NCI-H1417 treated with DMSO at 0.1 percent for 48 hours (cell line): ENCODE data around the gene ZMYM2.

Experiments
- DNase-seq: peaks from one replicate; lab custom pipeline; 2025; lab: John Stamatoyannopoulos, UW

The ZMYM2 gene

DNA sequence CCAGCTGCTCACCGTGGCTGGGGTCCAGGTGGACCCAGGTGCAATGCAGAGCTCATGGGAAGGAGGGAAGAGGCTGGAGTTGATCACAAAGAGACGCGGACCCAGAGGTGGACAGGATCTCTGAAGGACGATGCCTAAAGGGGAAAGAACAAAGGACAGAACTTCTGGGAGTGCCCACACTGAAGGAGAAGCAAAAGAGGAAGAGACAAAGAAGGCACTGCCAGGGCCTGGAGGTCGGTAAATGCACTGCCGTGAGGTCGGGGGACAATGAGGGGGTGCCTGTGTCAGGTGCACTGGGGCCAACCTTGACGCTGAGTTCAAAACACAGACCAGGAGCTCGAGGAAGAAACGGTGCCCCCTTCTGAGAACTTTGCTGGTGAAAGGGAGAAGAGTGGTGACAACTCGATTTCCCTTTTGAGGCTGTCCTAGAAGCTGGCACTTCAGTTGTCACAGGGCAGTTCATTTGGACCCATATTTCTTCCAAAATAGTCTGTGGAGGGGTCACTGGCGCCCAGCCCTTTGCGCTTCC is 146.7 kb downstream of the ZMYM2 start:
- no peak for DNase-seq

DNA sequence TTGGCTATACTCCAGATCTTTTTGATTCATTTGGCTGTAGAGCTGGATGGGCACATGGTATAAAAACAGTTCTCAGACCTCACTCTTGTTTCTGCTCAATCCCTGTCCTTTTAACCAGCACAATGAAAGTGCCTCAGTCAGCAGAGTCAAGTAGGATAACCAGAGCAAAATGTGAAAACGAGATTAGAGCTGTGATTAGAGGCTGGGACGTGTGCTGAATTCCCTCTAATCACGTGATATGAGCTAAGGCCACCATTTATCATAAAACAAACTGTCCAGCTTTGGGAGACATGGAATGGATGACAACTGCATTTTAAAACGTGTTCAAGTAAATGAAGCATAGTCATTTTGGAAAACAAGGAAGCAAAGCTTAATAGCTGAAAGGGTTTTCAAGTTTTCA is 148.2 kb downstream of the ZMYM2 start:
- DNase-seq = no peak

GRCh38 chr13:20109037-20109436 is 150.5 kb downstream of the ZMYM2 start:
- DNase-seq = no peak

GRCh38 chr13:20114066-20114610 is 155.6 kb downstream of the ZMYM2 start:
- DNase-seq = no peak

GRCh38 chr13:20116213-20116612 is 157.7 kb downstream of the ZMYM2 start:
- DNase-seq = no peak

- no peak for DNase-seq
These were observed 160.0 kb downstream of the ZMYM2 start for GRCh38 chr13:20118268-20119140.

DNA sequence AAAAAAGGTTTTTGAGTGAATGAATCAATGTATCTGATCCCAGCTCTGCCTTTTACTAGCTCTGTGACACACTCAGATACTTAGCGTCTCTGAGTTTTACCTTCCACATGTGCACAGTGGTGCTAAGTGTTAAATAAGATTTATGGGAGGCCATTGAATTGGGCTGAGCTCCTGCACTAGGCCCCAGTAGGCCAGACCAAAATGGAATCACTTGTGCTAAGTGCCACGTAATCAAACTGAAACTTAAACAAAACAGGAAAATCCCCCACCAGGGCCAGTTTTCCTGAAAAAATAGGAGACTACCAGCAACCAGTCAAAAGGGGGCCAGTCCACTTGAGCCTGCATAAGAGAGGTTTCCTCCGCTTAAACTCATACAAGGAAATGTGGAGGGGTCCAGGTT is 161.4 kb downstream of the ZMYM2 start:
- no peak for DNase-seq

- DNase-seq = no peak
These were observed 162.6 kb downstream of the ZMYM2 start for GRCh38 chr13:20121159-20121525.

GRCh38 chr13:20124303-20124702 is 165.8 kb downstream of the ZMYM2 start:
- DNase-seq = no peak

- DNase-seq = no peak
These were observed 166.7 kb downstream of the ZMYM2 start for GRCh38 chr13:20125129-20125782.

DNA sequence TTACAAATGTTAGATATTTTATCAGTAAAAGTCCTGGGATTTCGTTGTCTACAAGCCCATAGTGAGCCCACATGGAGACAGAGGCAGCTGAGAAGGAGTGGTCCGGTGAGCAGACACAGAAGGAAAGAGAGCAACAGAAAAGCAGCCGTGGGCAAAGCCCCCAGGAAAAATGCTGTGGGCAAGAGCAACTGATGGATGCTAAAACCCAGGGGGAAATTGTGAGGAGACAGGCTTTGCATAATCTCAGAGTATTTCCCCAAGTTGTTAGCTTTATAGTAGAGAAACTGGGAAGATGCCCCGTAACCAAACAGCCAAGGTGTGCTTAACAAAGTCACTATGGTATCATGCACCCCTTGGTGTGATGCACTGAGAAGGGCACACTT is 167.2 kb downstream of the ZMYM2 start:
- DNase-seq = no peak

GRCh38 chr13:20126541-20127261 is 168.2 kb downstream of the ZMYM2 start:
- DNase-seq = no peak

DNA sequence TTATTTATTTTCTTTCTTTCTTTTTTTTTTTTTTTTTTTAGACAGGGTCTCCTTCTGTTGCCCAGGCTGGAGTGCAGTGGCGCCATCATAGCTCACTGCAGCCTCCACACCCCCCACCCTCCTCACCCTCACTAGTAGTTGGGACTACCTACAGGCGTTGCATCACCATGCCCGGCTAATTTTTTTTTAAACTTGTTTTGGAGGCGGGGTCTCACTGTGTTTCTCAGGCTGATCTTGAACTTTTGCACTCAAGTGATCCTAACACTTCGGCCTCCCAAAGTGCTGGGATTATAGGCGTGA is 168.7 kb downstream of the ZMYM2 start:
- no peak for DNase-seq

DNA sequence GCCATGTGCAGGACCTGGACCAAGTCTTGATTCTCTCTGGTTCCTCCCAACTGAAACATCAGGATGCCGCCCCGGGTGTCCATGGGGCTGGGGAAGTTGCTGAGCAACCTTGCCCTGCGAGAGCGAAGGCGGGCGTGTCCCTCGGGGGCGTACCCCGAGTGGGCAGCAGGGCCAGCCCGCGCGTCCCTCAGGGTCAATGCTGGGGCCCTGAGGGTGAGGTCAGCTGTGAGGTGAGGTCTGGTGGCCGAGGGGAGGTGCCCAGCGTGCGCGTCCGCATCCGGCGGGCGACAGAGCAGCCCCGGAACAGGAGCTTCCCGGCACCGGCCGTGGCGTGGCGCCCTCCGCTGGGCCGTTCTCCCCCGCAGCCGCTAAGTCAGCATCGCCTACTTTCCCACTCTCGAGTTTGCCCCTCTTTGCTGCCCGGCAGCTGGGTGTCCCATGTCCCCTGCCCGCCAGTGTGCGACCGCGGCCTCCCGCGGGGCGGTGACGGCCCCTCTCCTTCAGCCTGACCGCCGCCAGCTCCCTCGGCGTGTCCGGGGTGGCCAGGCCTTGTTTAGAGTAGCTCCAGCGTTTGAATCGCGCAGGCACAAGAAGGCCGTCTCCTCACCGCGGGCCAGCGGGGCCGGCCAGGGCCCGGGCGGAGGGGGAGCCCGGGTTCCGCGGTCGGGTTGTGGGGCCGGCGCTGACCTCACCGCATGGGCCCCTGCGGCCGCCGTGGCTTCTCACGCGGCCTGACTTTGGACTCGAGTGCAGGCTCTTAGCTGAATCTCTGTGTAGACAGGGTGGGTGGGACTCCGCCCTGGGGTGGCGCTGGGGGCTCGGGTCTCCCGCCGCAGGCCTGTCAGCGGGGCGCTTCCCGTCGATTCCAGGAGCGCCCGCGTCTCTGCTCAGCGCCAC is 169.3 kb downstream of the ZMYM2 start:
- DNase-seq = no peak

DNA sequence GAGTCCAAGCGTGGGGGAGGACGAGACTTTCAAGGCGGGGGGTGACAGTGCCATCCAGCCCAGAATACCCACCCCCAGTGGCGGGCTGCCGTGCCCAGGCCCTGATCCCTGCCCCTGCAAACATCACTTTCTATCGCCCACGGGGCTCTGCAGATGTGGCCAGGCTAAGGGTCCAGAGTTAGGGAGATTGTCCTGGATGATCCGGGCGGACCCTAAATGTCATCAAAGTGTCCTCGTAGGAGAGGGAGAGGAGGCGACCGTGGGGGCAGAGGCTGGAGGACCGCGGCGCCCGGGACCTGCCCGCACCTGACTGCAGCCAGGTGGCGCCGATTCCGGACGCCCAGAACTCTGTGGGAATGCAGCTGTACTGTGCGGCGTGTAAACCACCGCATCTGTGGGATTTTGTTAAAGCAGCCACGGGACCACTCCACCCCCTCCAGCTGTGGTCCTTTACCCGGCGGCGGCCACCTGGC is 170.0 kb downstream of the ZMYM2 start:
- no peak for DNase-seq

- DNase-seq = no peak
These were observed 170.5 kb downstream of the ZMYM2 start for GRCh38 chr13:20129076-20129475.

GRCh38 chr13:20130012-20130411 is 171.5 kb downstream of the ZMYM2 start:
- DNase-seq = no peak

DNA sequence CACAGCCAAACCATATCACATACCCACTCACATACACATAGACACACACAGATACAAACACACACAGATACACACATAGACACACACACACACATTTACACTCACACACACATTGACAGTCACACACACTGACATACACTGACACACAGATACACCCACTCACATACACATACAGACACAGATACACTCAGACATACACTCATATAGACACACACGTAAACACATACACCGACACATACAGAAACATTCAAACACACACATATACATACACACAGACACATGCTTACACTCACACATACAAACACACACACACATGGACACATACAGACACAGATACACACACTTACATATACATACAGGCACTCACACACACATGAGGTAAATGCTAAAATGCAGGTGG is 172.1 kb downstream of the ZMYM2 start:
- DNase-seq = no peak

DNA sequence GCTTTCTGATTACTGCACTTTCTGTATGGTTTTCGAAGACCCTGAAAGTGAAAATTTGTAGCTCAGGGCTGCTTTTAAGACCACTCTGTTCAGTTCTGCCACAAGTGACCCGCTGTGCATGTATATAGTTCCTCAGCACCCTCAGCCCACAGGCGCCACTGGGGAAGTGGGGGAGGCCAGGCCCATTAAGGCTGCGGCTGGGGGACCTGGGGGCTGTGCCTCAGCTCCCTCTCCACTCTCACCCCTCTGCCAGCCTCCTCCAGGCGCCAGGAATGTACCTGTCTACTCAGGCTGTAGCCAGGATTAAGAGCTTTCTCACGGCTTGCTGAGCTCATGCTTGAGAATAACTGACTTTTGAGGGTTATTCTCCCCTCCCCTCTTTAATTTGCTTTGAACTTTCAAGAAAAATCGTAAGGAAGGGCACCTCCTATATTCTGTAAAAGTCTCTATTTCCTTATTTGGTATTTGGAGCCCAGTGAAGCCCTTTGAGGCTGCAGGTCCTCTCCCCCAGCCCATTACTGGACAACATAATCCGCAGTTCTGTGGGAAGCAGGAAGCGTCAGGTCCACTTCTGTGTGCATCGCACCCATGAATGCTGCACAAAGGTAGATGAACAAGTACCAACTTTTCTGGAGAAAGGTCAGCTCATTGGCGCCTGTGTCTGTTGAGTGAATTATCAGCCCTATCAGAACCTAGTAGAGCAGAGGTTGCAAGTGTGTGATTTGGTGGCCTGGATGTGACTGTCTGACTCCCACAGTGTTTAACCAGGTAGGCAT is 172.7 kb downstream of the ZMYM2 start:
- no peak for DNase-seq

DNA sequence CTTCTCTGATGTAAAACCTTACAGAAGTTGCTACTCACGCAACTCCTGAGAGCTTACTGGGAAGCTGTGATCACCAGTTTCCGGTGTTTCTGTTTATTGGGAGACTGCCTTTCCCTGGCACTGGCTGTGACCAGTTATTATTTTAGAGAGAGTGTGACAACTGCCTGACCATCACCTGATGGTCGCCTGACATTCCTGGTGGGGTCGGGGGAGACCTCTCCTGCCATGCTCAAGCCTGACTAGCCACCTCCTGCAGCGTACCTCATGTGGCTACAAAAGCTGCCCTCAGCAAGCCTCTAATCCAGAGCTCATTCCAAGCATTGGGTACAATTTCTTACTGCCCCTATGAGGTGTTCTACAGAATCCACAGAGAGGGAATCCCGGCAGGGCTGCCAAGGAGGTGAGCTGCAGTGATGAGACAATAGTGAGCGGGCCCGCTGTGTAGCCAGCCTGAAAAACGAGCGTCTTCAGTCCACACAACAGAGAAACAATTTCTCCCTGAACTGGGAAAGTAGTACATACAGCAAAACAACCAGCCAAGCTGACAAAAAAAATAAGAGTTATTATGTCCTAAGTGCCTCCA is 173.6 kb downstream of the ZMYM2 start:
- DNase-seq = no peak
